Right ventricle myocardium superior (tissue), 1 donor: ENCODE results near the gene ANGPT4. TPM values are rescaled to one million over a fixed set of nuclear protein-coding genes. Genes with fewer than 3 reads are reported as not detected.
"Not testable (repeated sequence)": the region's sequence is repeated elsewhere in the genome, so short reads cannot be mapped to it uniquely, and the experiment has no call there.

ENCODE experiments used
- ATAC-seq: fragments of 200-7000 bp; cut with Tn5 transposase; one replicate; pipeline ENCODE4 v1.9.1; 2020; ENCODE audit warnings: mild to moderate bottlenecking; ENCODE audit not compliant: poor library complexity
- DNase-seq: peaks from one replicate; pipeline ENCODE4 v3.0.0-alpha.2; 2020
- intact Hi-C: fragments of 100-400 bp; cut with DNase I; formaldehyde crosslinking; loops from one replicate; pipeline ENCODE4 v1.11.2; 2022
- total RNA-seq: library from RNA; stranded (reverse); fragmentation: NEBNext Ultra II Directional; extraction: Animal tissue kit (Norgen Biotek cat#: 25700); gene quantifications from one replicate; pipeline ENCODE4 v1.2.1, GENCODE V29; 2021
- donor health status: DM: no; HTN: yes; CAD: no; lungs with severe emphysema.

The ANGPT4 gene
- total RNA-seq, 1 donor from 2014 or later = not detected

DNA sequence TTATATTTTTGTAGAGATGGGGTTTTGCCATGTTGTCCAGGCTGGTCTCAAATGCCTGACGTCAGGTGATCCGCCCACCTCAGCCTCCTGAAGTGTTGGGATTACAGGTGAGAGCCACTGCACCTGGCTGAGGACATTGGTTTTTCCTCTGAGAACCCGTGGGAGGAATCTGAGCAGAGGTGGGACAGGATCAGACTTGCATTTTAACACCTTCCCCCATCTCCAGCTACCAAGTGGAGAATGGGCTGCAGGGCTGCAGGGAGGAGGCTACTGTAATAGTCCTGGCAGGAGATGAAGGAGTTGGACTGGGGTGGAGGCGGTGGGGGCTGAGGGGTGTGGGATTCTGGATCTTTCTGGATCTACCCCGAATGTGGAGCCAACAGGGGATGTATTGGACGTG lies 58.1 kb downstream of the ANGPT4 start:
- intact Hi-C loops = no loop called here
- no peak for ATAC-seq

GRCh38 chr20:856361-856775 lies 59.8 kb downstream of the ANGPT4 start:
- no peak for DNase-seq
- no peak for ATAC-seq
- intact Hi-C loops = no loop called here

More for the DNA sequence above, 58.1 kb downstream of the ANGPT4 start:
- DNase-seq = no peak

- intact Hi-C loops = no loop called here
- ATAC-seq (no peak), DNase-seq (no peak)
These were observed 60.4 kb downstream of the ANGPT4 start for GRCh38 chr20:855466-856360.

DNA sequence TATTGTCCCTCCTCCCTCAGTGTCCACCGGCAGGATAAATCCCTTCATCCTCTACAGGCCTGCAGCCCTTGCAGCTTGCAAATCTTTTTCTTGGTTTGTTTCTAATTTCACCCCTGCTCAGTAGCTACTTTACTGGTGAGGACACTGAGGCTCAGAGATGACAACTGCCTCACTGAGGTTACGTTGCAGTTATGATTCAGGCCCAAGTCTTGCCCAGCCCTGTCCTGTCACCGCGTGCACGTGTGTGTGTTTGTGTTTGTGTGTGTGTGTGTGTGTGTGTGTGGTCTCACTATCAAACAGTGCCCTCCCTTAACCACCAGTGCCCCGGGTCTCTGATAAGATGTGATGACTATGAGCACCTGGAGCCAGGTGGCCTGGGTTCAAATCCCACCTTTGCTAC lies 61.5 kb downstream of the ANGPT4 start:
- ATAC-seq (no peak), DNase-seq (no peak)
- intact Hi-C loops = no loop called here

GRCh38 chr20:853406-853996 lies 62.6 kb downstream of the ANGPT4 start:
- DNase-seq (no peak), ATAC-seq (no peak)
- intact Hi-C loops = no loop called here

DNA sequence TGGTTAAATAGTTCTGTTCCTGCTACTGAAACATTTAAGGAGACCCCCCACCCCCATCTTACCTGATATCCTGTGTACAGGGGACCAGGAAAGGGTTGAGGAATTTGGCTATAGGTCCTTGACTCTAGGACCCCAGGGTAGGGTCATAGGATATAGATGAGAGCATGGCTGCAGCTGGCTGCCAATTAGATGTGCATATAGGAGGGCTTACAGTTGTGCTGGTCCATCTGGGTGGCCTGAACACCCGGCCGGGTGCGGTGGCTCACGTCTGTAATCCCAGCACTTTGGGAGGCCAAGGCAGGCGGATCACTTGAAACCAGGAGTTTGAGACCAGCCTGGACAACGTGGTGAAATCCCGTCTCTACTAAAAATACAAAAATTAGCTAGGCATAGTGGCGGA lies 67.4 kb downstream of the ANGPT4 start:
- DNase-seq, intact Hi-C loops, ATAC-seq: not testable (repeated sequence)

GRCh38 chr20:848193-848592 lies 67.9 kb downstream of the ANGPT4 start:
- intact Hi-C loops = no loop called here
- DNase-seq (no peak), ATAC-seq (no peak)

DNA sequence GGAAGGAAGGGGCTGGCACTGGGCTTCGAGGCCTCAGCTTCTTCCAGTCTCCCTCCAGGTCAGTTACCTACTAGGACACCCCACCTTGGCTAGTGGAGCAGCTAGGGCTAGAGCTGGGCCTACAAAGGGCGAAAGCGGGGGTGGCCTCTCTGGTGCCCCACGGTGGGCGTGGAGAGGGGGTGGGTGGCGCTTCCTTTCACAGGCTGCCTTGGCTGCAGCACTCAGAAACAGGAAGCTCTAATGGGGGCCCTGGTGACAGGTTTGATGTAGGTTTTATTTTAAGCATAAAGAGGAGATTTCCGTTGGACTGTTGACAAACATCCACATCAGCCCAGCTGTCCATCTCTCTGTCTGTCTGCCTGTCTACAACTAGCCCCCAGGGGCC lies 69.2 kb downstream of the ANGPT4 start:
- intact Hi-C loops = no loop called here
- DNase-seq = no peak
- ATAC-seq = no peak

GRCh38 chr20:845941-846893 lies 69.9 kb downstream of the ANGPT4 start:
- DNase-seq = peak; percentile 61
- no peak for ATAC-seq
- intact Hi-C loops = no loop called here

DNA sequence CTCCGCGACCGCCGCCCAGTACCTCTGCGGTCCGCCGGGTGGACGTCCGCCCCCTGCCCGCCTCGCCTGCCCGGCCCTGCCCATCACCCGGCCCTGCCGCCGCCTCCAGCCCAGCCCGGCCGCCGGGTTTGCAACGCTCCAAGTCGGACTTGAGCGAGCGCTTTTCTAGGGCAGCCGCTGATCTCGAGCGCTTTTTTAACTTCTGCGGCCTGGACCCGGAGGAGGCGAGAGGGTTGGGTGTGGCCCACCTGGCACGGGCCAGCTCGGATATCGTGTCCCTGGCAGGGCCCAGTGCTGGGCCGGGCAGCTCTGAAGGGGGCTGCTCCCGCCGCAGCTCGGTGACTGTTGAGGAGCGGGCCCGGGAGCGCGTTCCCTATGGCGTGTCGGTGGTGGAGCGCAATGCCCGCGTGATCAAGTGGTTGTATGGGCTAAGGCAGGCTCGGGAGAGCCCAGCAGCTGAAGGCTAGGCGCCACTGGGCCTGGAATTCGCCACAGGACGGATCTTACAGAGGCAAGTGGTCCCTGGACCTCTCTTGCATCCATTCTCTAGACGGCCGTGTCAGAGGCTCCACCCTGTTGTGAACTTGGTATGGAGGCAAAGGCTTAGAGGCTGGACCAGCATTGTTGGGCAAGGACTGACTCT lies 70.8 kb downstream of the ANGPT4 start:
- DNase-seq = no peak
- intact Hi-C loops = no loop called here
- no peak for ATAC-seq

- intact Hi-C loops = no loop called here
- DNase-seq (peak; percentile 94), ATAC-seq (peak; percentile 98)
These were observed 71.5 kb downstream of the ANGPT4 start for GRCh38 chr20:844473-845225.

DNA sequence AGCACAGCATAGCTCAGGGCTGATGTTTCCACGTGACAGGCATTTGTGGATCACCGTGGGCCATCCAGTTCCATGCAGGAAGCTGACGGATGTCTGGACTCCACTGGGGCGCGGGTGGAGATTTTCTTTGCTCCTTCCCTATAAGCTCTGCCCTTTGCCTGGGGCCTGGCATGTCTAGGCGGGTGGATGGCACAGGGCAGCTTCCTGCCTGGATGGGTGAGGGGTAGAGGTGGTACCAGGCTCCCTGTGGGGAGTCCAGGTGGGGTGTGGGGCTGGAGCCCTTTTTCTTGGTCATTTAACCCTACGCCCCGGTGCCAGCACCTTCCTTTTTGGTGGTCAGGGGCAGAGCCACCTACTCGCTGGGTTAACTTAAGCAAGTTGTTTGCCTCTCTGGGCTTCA lies 72.2 kb downstream of the ANGPT4 start:
- ATAC-seq (no peak), DNase-seq (no peak)
- intact Hi-C loops = no loop called here

DNA sequence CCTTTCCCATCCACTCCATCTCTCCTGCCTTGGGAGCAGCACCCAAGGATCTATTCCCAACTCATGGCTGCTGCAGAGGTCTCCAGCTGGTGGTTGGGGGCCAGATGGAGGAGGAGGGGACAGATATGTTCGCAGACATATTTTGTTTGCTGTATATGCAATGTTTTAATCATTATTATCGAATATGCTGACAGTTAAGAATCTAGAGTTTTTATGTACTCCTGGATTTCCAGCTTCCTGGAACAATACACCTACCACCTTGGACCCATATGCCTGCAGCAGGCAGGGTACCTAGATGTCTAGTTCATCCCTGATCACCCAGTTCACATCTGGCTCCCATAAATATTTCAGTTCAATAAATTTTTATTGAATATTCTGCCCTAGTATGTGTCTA lies 73.6 kb downstream of the ANGPT4 start:
- ATAC-seq (no peak), DNase-seq (no peak)
- intact Hi-C loops = no loop called here

DNA sequence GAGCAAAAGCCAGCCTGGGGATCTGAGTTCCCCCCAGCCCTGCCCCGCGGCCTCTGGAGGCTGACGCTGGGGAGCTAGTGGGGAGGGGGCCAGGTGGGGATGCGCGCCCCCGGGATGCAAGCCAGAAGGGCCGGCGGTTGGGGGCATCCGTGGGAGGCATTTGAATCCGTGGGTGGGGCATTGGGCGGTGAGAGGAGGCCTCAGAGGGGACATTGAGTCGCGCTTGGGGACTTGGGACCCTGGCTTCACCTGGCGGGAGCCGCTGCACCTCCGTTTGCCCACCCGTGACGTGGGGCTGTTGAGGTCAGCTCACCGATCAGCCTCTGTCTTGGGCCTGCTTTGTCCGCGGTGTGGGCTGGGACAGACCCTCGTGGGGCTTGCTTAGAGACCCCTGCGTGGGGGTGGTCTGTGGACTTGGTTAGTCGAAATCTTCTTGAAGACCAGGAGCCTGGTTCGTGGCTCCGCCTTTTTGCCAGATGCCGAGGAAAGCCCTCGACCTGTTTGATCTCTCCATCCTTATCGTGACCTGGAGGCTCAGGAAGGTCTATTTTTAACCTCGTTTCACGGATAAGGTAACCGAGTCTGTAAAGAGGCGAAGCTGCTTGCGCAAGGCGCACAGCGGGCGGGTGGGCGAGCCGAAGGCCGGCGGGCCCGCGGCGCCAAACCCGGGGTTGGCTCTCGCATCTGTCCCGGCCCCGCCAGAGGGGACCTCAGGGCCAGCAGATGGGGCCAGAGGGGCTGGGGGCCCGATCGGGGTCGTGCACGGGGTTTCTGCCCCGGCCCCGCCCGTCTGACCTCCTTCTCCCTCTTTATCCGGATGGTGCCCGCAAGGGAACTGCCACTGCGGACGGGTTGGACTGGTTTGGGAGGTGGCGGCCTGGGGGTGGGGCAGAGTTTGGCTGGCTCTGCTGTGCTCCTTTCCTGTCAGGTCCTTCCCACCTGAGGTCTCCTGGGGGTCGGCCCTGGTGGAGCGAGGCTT lies 74.3 kb downstream of the ANGPT4 start:
- intact Hi-C loops = no loop called here
- ATAC-seq (no peak), DNase-seq (no peak)

GRCh38 chr20:840858-841567 lies 75.1 kb downstream of the ANGPT4 start:
- no peak for DNase-seq
- ATAC-seq = no peak
- intact Hi-C loops = no loop called here

GRCh38 chr20:840503-840857 lies 75.7 kb downstream of the ANGPT4 start:
- DNase-seq = no peak
- intact Hi-C loops = no loop called here
- ATAC-seq = no peak

- DNase-seq (no peak), ATAC-seq (no peak)
- intact Hi-C loops = no loop called here
These were observed 76.5 kb downstream of the ANGPT4 start for GRCh38 chr20:839626-840025.
